GM23248 (cell line): ENCODE data around the gene CSF2.

ENCODE experiments used
- EZH2 ChIP-seq: fragments of 200-600 bp; sonication (generic); IDR thresholded peaks from 2 replicates; pipeline ENCODE4 v1.6.1; 2018; ENCODE audit warnings: antibody characterized with exemption, mild to moderate bottlenecking; ENCODE audit not compliant: insufficient read depth, poor library complexity, severe bottlenecking
- EZH2phosphoT487 ChIP-seq: fragments of 200-600 bp; sonication (generic); IDR thresholded peaks from 2 replicates; pipeline ENCODE4 v1.6.1; 2018; ENCODE audit warnings: antibody characterized with exemption, moderate library complexity, mild to moderate bottlenecking, low read depth; ENCODE audit not compliant: insufficient read depth

GRCh38 chr5:132076202-132076830, 2.7 kb downstream of the CSF2 start:
- no peak for TF ChIP-seq EZH2phosphoT487
- TF ChIP-seq EZH2, result no peak
